Measurements from ENCODE around the gene SLC2A9.

- TF ChIP-seq CTCF (IDR thresholded peaks at IDR 0.05), result no peak
- TF ChIP-seq POLR2A (IDR thresholded peaks at IDR 0.05), result no peak
- no peak for TF ChIP-seq POLR2AphosphoS5 (IDR thresholded peaks at IDR 0.05)
These were observed 145.8 kb downstream of the SLC2A9 start for GRCh38 chr4:9875516-9875915.
